Measurements from ENCODE around the gene PARL. TPM values are rescaled to one million over a fixed set of nuclear protein-coding genes. Genes with fewer than 3 reads are reported as not detected.

The PARL gene, protein sequence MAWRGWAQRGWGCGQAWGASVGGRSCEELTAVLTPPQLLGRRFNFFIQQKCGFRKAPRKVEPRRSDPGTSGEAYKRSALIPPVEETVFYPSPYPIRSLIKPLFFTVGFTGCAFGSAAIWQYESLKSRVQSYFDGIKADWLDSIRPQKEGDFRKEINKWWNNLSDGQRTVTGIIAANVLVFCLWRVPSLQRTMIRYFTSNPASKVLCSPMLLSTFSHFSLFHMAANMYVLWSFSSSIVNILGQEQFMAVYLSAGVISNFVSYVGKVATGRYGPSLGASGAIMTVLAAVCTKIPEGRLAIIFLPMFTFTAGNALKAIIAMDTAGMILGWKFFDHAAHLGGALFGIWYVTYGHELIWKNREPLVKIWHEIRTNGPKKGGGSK
- total RNA-seq (2021; ENCODE audit: unreplicated experiment) (82.3 TPM), Bru-seq, nascent RNA (percentile 86 among the genes with signal in this experiment), BruChase-seq, experiment 1, labeled RNA remaining after a 2-hour chase (percentile 95 among the genes with signal in this experiment), BruChase-seq, experiment 2, labeled RNA remaining after a 6-hour chase (percentile 97 among the genes with signal in this experiment)
- polyA plus RNA-seq (2012; ENCODE audit: insufficient read length): 62.1 TPM
- long read RNA-seq, transcript PARL-202 (10 exons, 1,414 nt): major isoform, 54 of 78 reads
- long read RNA-seq, transcript PARL-201 (9 exons, 1,240 nt): minor isoform, 9 of 78 reads
- long read RNA-seq, partial matches to known transcripts: 1 of 78 reads
- long read RNA-seq, other reads (novel, unspliced or antisense): 12 of 78 reads

GRCh38 chr3:183884427-183885296 lies at the start of gene PARL:
PARL (minus strand) TSS chr3:183884880; CDS start chr3:183884846, 34 bp downstream.
- peak in 1 of 2 experiments; percentile 71; a peak in 2 of 4 replicates for TF ChIP-seq REST (IDR thresholded peaks at IDR 0.05; ENCODE audit: insufficient read depth in 1 of 2, low read depth in 2 of 2, low read length in 1 of 2)
- peak; percentile 99; the same call in 1 of the 2 replicates for TF ChIP-seq SIN3A (IDR thresholded peaks at IDR 0.05; ENCODE audit: borderline replicate concordance, insufficient read depth, low read depth, low read length)
- TF ChIP-seq TCF7L2 (IDR thresholded peaks at IDR 0.05; ENCODE audit: low read depth, low read length): no peak
- peak; percentile 97 for TF ChIP-seq POLR2AphosphoS5 (IDR thresholded peaks at IDR 0.05; ENCODE audit: low read depth, low read length)
- TF ChIP-seq, protein P1, sequence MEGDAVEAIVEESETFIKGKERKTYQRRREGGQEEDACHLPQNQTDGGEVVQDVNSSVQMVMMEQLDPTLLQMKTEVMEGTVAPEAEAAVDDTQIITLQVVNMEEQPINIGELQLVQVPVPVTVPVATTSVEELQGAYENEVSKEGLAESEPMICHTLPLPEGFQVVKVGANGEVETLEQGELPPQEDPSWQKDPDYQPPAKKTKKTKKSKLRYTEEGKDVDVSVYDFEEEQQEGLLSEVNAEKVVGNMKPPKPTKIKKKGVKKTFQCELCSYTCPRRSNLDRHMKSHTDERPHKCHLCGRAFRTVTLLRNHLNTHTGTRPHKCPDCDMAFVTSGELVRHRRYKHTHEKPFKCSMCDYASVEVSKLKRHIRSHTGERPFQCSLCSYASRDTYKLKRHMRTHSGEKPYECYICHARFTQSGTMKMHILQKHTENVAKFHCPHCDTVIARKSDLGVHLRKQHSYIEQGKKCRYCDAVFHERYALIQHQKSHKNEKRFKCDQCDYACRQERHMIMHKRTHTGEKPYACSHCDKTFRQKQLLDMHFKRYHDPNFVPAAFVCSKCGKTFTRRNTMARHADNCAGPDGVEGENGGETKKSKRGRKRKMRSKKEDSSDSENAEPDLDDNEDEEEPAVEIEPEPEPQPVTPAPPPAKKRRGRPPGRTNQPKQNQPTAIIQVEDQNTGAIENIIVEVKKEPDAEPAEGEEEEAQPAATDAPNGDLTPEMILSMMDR (IDR thresholded peaks at IDR 0.05): peak; percentile 99
- POLR2A ChIA-PET: interaction anchor here (0.5 to 0.7 kb wide), 4 partner anchors 72 to 471 kb away, joined by 3 to 11 read pairs (median 5); no protein-coding TSS in a partner anchor
- Histone ChIP-seq H3K36me3 (ENCODE audit: control insufficient read depth, insufficient read depth, low read length) (peaks cover 4% of the 10 kb centered on the region; the same call in 1 of the 2 replicates), H3K27ac (ENCODE audit: low read length) (peak within 1 kb of the TSS; percentile 97), H3K4me1 (ENCODE audit: control insufficient read depth, insufficient read depth, low read length) (peaks cover 4% of the 10 kb centered on the region; the same call in 1 of the 2 replicates), H3K4me3 (ENCODE audit: low read depth in 2 of 2, low read length in 2 of 2) (peak within 1 kb of the TSS; percentile 91 to 93), H3K27me3 (ENCODE audit: control insufficient read depth, insufficient read depth, low read length) (no peaks in the 10 kb centered on the region), H3K9me3 (ENCODE audit: control insufficient read depth, insufficient read depth, low read depth, low read length) (no peaks in the 10 kb centered on the region)
- peak; percentile 100 for ATAC-seq
- peak; percentile 78 for DNase-seq (ENCODE audit: low read depth, low spot score)
- no TSS peak for BruUV-seq (replicated peaks)
- in situ Hi-C loops (cut with HindIII; ENCODE audit: low pct_unique_long_range_greater_than_20kb, low sequenced_read_pairs): no loop called here
- CTCF ChIA-PET: interaction anchor here (0.6 to 1.7 kb wide), 6 partner anchors 9 to 136 kb away, joined by 3 to 9 read pairs (median 4); no protein-coding TSS in a partner anchor
- intact Hi-C loops (cut with micrococcal nuclease; ENCODE audit: unreplicated experiment): no loop called here

DNA sequence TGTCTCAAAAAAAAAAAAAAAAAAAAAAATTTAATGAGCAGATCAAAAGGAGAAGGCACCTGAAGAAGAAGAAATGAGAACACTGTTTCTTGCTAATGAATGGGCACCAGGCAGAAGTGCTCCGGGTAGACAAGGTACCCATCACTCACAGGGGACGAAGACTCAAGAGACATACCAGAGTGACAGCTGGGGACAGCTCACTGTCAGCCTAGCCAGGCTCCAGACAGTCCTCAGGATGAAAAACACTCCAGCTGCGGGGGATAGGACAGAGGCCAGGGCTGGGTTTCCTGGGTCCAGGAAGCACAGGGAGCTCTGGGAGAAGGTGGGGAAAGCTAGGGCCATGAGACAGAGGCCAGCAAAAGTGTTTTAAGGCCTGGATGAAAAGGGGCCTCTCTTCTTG lies 48.5 kb upstream of the PARL start:
- CTCF ChIA-PET: interaction anchor here (0.8 kb wide), 1 partner anchor 22 kb away, joined by 7 read pairs; no protein-coding TSS in a partner anchor
- Histone ChIP-seq H3K9me3 (ENCODE audit: control insufficient read depth, insufficient read depth, low read depth, low read length) (no peaks in the 10 kb centered on the region), H3K27me3 (ENCODE audit: control insufficient read depth, insufficient read depth, low read length) (no peaks in the 10 kb centered on the region), H3K27ac (ENCODE audit: low read length) (no peak overlapping the region), H3K4me1 (ENCODE audit: control insufficient read depth, insufficient read depth, low read length) (no peaks in the 10 kb centered on the region), H3K4me3 (ENCODE audit: low read depth in 2 of 2, low read length in 2 of 2) (no peak overlapping the region), H3K36me3 (ENCODE audit: control insufficient read depth, insufficient read depth, low read length) (no peaks in the 10 kb centered on the region; the same call in 1 of the 2 replicates)
- TF ChIP-seq POLR2AphosphoS5 (IDR thresholded peaks at IDR 0.05; ENCODE audit: low read depth, low read length) (no peak), REST (IDR thresholded peaks at IDR 0.05; ENCODE audit: insufficient read depth in 1 of 2, low read depth in 2 of 2, low read length in 1 of 2) (no peak), SIN3A (IDR thresholded peaks at IDR 0.05; ENCODE audit: borderline replicate concordance, insufficient read depth, low read depth, low read length) (no peak), TCF7L2 (IDR thresholded peaks at IDR 0.05; ENCODE audit: low read depth, low read length) (no peak)
- TF ChIP-seq, protein P1 (IDR thresholded peaks at IDR 0.05): no peak
- POLR2A ChIA-PET: no interaction called here
- ATAC-seq (no peak), DNase-seq (ENCODE audit: low read depth, low spot score) (no peak)
- in situ Hi-C loops (cut with HindIII; ENCODE audit: low pct_unique_long_range_greater_than_20kb, low sequenced_read_pairs) (no loop called here), intact Hi-C loops (cut with micrococcal nuclease; ENCODE audit: unreplicated experiment) (no loop called here)
- BruUV-seq (replicated peaks): no TSS peak

Data from Panc1 (cell line).